Measurements from ENCODE around the gene GALNT11.

Gene GALNT11

DNA sequence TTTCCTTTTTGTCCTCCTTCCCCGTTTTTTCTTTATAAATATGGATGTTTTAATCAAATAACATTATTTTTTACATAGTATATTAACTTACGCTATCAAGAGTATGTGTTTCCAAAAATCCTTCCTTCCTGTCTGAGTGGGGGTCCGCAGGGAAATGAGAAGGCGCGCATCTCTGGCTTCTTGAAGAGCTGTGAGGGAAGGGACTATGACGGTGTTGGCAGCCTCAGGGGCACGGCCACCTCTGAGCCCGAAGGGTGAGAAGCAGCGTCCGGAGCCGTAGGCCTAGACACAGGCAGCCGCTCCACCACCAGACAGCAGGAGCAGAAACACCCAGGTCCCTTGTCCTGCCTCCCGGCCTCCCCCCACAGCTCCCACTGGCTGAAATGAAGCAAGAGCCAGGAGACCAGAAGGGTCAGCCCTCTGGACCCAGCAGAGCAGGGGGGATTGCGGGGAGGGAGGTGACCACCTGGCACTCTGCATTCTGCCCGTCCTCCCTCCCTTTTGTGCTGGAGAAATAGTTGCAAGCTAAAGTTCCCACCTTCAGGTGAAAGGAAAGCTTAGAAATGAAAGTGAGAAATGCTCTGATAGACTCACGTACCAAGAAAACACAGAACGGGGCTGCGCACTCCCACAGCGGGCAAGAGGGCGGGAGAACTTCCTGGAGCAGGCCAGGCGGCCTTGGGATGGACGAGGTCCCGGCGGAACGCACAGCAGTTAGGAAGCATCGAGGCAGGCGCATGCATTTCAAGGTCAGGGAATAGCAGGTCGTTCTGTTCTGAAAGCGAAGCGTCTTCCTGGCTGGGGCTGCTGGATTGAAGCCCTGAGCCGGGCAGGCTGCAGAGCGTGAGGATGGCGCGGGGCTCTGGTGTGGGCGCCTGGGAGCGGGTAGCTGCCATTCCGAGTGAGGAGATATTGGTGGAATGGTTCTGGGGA lies 105.5 kb downstream of the GALNT11 start:
- TF ChIP-seq, protein P1, sequence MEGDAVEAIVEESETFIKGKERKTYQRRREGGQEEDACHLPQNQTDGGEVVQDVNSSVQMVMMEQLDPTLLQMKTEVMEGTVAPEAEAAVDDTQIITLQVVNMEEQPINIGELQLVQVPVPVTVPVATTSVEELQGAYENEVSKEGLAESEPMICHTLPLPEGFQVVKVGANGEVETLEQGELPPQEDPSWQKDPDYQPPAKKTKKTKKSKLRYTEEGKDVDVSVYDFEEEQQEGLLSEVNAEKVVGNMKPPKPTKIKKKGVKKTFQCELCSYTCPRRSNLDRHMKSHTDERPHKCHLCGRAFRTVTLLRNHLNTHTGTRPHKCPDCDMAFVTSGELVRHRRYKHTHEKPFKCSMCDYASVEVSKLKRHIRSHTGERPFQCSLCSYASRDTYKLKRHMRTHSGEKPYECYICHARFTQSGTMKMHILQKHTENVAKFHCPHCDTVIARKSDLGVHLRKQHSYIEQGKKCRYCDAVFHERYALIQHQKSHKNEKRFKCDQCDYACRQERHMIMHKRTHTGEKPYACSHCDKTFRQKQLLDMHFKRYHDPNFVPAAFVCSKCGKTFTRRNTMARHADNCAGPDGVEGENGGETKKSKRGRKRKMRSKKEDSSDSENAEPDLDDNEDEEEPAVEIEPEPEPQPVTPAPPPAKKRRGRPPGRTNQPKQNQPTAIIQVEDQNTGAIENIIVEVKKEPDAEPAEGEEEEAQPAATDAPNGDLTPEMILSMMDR (IDR thresholded peaks at IDR 0.05; ENCODE audit: control insufficient read depth, extremely low read depth, insufficient read depth), result no peak
- H3K4me3 ChIP-seq (ENCODE audit: low read depth, low read length), result no peak overlapping the region
- no peak for DNase-seq (ENCODE audit: low read depth)

GRCh38 chr7:152131981-152132494 lies 106.6 kb downstream of the GALNT11 start:
- TF ChIP-seq, protein P1 (IDR thresholded peaks at IDR 0.05; ENCODE audit: control insufficient read depth, extremely low read depth, insufficient read depth), result no peak
- H3K4me3 ChIP-seq (ENCODE audit: low read depth, low read length), result no peak overlapping the region
- DNase-seq (ENCODE audit: low read depth), result no peak

GRCh38 chr7:152132812-152133211 lies 107.3 kb downstream of the GALNT11 start:
- H3K4me3 ChIP-seq (ENCODE audit: low read depth, low read length), result no peak overlapping the region
- no peak for DNase-seq (ENCODE audit: low read depth)
- TF ChIP-seq, protein P1 (IDR thresholded peaks at IDR 0.05; ENCODE audit: control insufficient read depth, extremely low read depth, insufficient read depth), result no peak

- no peak for DNase-seq (ENCODE audit: low read depth)
Observed at GRCh38 chr7:152133804-152134203, 108.3 kb downstream of the GALNT11 start.

DNA sequence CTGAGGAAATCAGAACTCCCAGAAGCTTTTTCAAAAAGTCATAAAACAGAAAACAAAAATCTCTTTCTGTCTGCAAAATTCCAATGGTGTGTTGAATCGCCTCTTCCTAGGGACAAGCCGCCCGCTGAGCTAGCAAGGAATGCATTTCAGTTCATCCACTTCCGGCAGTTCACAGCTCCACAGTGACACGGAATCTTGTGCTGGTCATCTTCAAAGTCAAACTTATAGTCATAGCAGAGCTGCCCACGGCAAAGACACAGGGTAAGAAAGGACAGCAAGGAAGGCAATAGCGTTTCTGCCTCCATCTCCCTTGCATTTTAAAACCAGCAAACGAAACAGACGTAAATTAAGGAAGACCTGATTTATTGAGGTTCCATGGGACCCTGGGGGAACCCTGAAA lies 111.2 kb downstream of the GALNT11 start:
- TF ChIP-seq, protein P1 (IDR thresholded peaks at IDR 0.05; ENCODE audit: control insufficient read depth, extremely low read depth, insufficient read depth), result no peak
- no peak for DNase-seq (ENCODE audit: low read depth)
- H3K4me3 ChIP-seq (ENCODE audit: low read depth, low read length), result no peak overlapping the region

More at GRCh38 chr7:152133804-152134203, 108.3 kb downstream of the GALNT11 start:
- TF ChIP-seq, protein P1 (IDR thresholded peaks at IDR 0.05; ENCODE audit: control insufficient read depth, extremely low read depth, insufficient read depth), result no peak
- no peak overlapping the region for H3K4me3 ChIP-seq (ENCODE audit: low read depth, low read length)

DNA sequence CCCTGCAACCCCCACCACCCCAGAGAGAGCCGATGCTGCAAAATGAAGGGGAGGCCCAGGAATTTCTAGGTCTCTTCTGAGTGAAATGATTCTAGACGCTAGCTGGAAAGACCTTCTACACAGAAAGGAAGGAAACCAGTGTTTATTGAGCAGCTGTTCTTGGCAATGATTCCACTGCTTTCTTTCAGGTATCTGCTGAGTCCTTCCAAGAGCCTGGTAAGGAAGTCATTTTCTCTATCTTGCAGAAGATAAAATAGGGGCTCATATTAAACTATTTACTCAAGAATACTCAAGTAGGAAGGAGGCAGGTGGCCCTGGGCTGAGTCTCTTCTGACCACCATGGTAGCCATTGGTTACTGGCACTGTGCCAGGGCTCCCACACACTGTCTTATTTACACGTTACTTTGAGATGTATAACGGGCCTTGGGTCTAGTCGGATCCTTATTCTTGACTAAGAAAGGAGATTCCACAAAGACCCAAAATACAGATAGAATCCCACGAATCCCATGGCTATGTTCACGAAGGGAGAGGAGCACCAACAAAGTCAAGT lies 112.1 kb downstream of the GALNT11 start:
- TF ChIP-seq, protein P1 (IDR thresholded peaks at IDR 0.05; ENCODE audit: control insufficient read depth, extremely low read depth, insufficient read depth), result no peak
- no peak overlapping the region for H3K4me3 ChIP-seq (ENCODE audit: low read depth, low read length)

More for the DNA sequence above, 112.1 kb downstream of the GALNT11 start:
- no peak for DNase-seq (ENCODE audit: low read depth)

Data from LNCaP clone FGC (cell line).